ENCODE results near the gene CEACAM19. TPM values are rescaled to one million over a fixed set of nuclear protein-coding genes. Genes with fewer than 3 reads are reported as not detected.

The CEACAM19 gene
- total and polyA plus RNA-seq, 2 of the 13 experiments (the other 11 are each of a cell fraction or from before 2014, with no cell fraction given) = 1.3 to 4.0 TPM

- DNase-seq (ENCODE audit: low spot score) (no peak), FAIRE-seq (no peak), ATAC-seq (no peak)
- ChIA-PET CTCF (ENCODE audit: low intra/inter-chr PET ratio, low total read pairs) (no interaction called here), POLR2A (interaction anchor here (1.5 kb wide), 1 partner anchor 10 kb away, joined by 6 read pairs; no protein-coding TSS in a partner anchor)
- in situ Hi-C loops (cut with HindIII; ENCODE audit: extremely low pct_ligation_motif_present, low pct_unique_long_range_greater_than_20kb) = no loop called here
- H3K27me3 ChIP-seq (ENCODE audit: control insufficient read depth in 1 of 2, insufficient read depth in 2 of 2, low read length in 2 of 2) = no peaks in the 10 kb centered on the region
- H3K4me2 ChIP-seq (ENCODE audit: low read depth, low read length) = no peak overlapping the region
- no peaks in the 10 kb centered on the region for H3K9me3 ChIP-seq (ENCODE audit: low read length)
- H3K79me2 ChIP-seq (ENCODE audit: insufficient read depth, low read length) = no peaks in the 10 kb centered on the region
- intact Hi-C loops (cut with micrococcal nuclease; ENCODE audit: unreplicated experiment) = no loop called here
- no peak overlapping the region for H3K9ac ChIP-seq (ENCODE audit: insufficient read depth, low read depth, low read length)
- no peaks in the 10 kb centered on the region for H4K20me1 ChIP-seq (ENCODE audit: insufficient read depth, low read length)
- no peak overlapping the region for H2AFZ ChIP-seq (ENCODE audit: low read length)
- no TSS peak for BruUV-seq (replicated peaks)
- no peaks in the 10 kb centered on the region for H3K36me3 ChIP-seq (replicated peaks in 1 of 2; ENCODE audit: control insufficient read depth in 1 of 2, insufficient read depth in 2 of 2, low read length in 2 of 2)
- 82% methylated on average over 1 of the region's 1 CpG for WGBS (ENCODE audit: low lambda C conversion rate)
- peaks cover 30% of the 10 kb centered on the region for H3K4me1 ChIP-seq (ENCODE audit: insufficient read depth, low read length)
- no peak overlapping the region for H3K4me3 ChIP-seq (replicated peaks in 1 of 3; ENCODE audit: insufficient read depth in 1 of 3, low read depth in 2 of 3, low read length in 3 of 3)
- H3K27ac ChIP-seq (ENCODE audit: extremely low read length, insufficient read depth, low read length) = no peak overlapping the region
- TF ChIP-seq RXRB (CRISPR knock-in tag; IDR thresholded peaks at IDR 0.05; ENCODE audit: borderline replicate concordance) = no peak
- TF ChIP-seq HMGXB4 (CRISPR knock-in tag; IDR thresholded peaks at IDR 0.05; ENCODE audit: borderline replicate concordance in 1 of 2, low read depth in 1 of 2) = no peak
- no peak for TF ChIP-seq ZMAT5 (CRISPR knock-in tag; IDR thresholded peaks at IDR 0.05; ENCODE audit: borderline replicate concordance, low read depth)
- TF ChIP-seq ZNF224 (CRISPR knock-in tag; IDR thresholded peaks at IDR 0.05) = no peak
- no peak for TF ChIP-seq ATAD3A (CRISPR knock-in tag; IDR thresholded peaks at IDR 0.05)
- TF ChIP-seq ZNF879 (CRISPR knock-in tag; IDR thresholded peaks at IDR 0.05) = no peak
- TF ChIP-seq CAMTA2 (CRISPR knock-in tag; IDR thresholded peaks at IDR 0.05; ENCODE audit: borderline replicate concordance) = no peak
- TF ChIP-seq PCBP1 (IDR thresholded peaks at IDR 0.05; ENCODE audit: borderline replicate concordance, low read depth, low read length) = no peak
- TF ChIP-seq USF2 (IDR thresholded peaks at IDR 0.05; ENCODE audit: low read depth, low read length) = no peak
- TF ChIP-seq USF2 (CRISPR knock-in tag; IDR thresholded peaks at IDR 0.05; ENCODE audit: borderline replicate concordance) = no peak
- no peak for TF ChIP-seq PHF5A (CRISPR knock-in tag; IDR thresholded peaks at IDR 0.05; ENCODE audit: low read depth, unreplicated experiment)
- no peak for TF ChIP-seq ZNF205 (CRISPR knock-in tag; IDR thresholded peaks at IDR 0.05)
- no peak for TF ChIP-seq MXD1 (CRISPR knock-in tag; IDR thresholded peaks at IDR 0.05)
- TF ChIP-seq ZBTB33 (CRISPR knock-in tag; IDR thresholded peaks at IDR 0.05) = no peak
- no peak for TF ChIP-seq ZBTB44 (CRISPR knock-in tag; IDR thresholded peaks at IDR 0.05)
- no peak for TF ChIP-seq MTA1 (CRISPR knock-in tag; IDR thresholded peaks at IDR 0.05; ENCODE audit: borderline replicate concordance)
- TF ChIP-seq JARID2 (CRISPR knock-in tag; IDR thresholded peaks at IDR 0.05; ENCODE audit: insufficient replicate concordance) = no peak
Measured at GRCh38 chr19:44704982-44705381, 33.7 kb downstream of the CEACAM19 start.
